OCI-LY1 (cell line): ENCODE results near the gene GABBR2.

Experiments used
- H2AFZ ChIP-seq: fragments of 200-600 bp; sonication (generic), shearing (Covaris generic); 2 replicates; pipeline ENCODE4 v1.6.0; 2014; ENCODE audit warnings: antibody characterized with exemption, mild to moderate bottlenecking, low read length
- H3F3A ChIP-seq: fragments of 200-600 bp; sonication (generic), shearing (Covaris generic); 2 replicates; pipeline ENCODE4 v1.6.0; 2014; ENCODE audit warnings: mild to moderate bottlenecking, antibody characterized with exemption, low read length, moderate library complexity; ENCODE audit not compliant: insufficient read depth
- H3K27ac ChIP-seq: fragments of 200-600 bp; sonication (generic); 2 replicates; pipeline ENCODE4 v1.5.1; 2014; ENCODE audit warnings: low read length, mixed run types, mild to moderate bottlenecking, low read depth; ENCODE audit not compliant: poor library complexity, severe bottlenecking
- H3K27me3 ChIP-seq: fragments of 200-600 bp; sonication (generic); 2 replicates; pipeline ENCODE4 v1.6.0; 2014; ENCODE audit warnings: antibody characterized with exemption, mild to moderate bottlenecking, low read length, moderate library complexity; ENCODE audit not compliant: insufficient read depth
- H3K36me3 ChIP-seq: fragments of 200-600 bp; sonication (generic); 2 replicates; pipeline ENCODE4 v1.6.1; 2014; ENCODE audit warnings: mild to moderate bottlenecking, antibody characterized with exemption, low read length, moderate library complexity, mixed read lengths; ENCODE audit not compliant: insufficient read depth
- H3K4me1 ChIP-seq: fragments of 200-600 bp; sonication (generic); 2 replicates; pipeline ENCODE4 v1.5.1; 2014; ENCODE audit warnings: mild to moderate bottlenecking, low read length, moderate library complexity; ENCODE audit not compliant: insufficient read depth, severe bottlenecking
- H3K4me2 ChIP-seq: fragments of 200-600 bp; sonication (generic), shearing (Covaris generic); 2 replicates; pipeline ENCODE4 v1.6.1; 2014; ENCODE audit warnings: low read length
- H3K4me3 ChIP-seq: fragments of 200-600 bp; sonication (generic); 2 replicates; pipeline ENCODE4 v1.5.1; 2014; ENCODE audit warnings: low read length, low read depth, mild to moderate bottlenecking, mixed read lengths; ENCODE audit not compliant: poor library complexity, severe bottlenecking
- H3K79me2 ChIP-seq: fragments of 200-600 bp; shearing (Covaris generic); 2 replicates; pipeline ENCODE4 v1.6.1; 2016; ENCODE audit warnings: mixed run types, low read length, mixed read lengths; ENCODE audit not compliant: insufficient read depth
- H3K9ac ChIP-seq: fragments of 200-600 bp; sonication (generic), shearing (Covaris generic); 2 replicates; pipeline ENCODE4 v1.6.1; 2014; ENCODE audit warnings: mild to moderate bottlenecking, low read length, mixed read lengths
- H3K9me2 ChIP-seq: fragments of 200-600 bp; sonication (generic), shearing (Covaris generic); 2 replicates; pipeline ENCODE4 v1.6.1; 2014; ENCODE audit warnings: low read depth, mild to moderate bottlenecking, low read length, mixed read lengths
- H3K9me3 ChIP-seq: fragments of 200-600 bp; shearing (Covaris generic); 2 replicates; pipeline ENCODE4 v1.6.1; 2014; ENCODE audit warnings: low read length, mixed read lengths
- H4K20me1 ChIP-seq: fragments of 200-600 bp; sonication (generic), shearing (Covaris generic); 2 replicates; pipeline ENCODE4 v1.6.0; 2016; ENCODE audit warnings: mild to moderate bottlenecking, low read length; ENCODE audit not compliant: insufficient read depth
- CTCF ChIP-seq: fragments of 200-600 bp; sonication (generic), shearing (Covaris generic); IDR thresholded peaks from 2 replicates; pipeline ENCODE4 v1.5.1; 2017; ENCODE audit warnings: mild to moderate bottlenecking, antibody characterized with exemption, low read length, moderate library complexity, mixed read lengths
- EZH2 ChIP-seq: fragments of 200-600 bp; sonication (generic), shearing (Covaris generic); IDR thresholded peaks from 2 replicates; pipeline ENCODE4 v1.8.0; 2017; ENCODE audit warnings: borderline replicate concordance, mixed run types, mild to moderate bottlenecking, antibody characterized with exemption, low read length, moderate library complexity, mixed read lengths

GABBR2 gene

GRCh38 chr9:98728500-98728899 is 19.8 kb upstream of the GABBR2 start:
- H3K4me1 ChIP-seq: peaks cover 11% of the 10 kb centered on the region
- H3K9me3 ChIP-seq: no peaks in the 10 kb centered on the region
- H3K27ac ChIP-seq: no peak overlapping the region

GRCh38 chr9:98727428-98727827 is 18.7 kb upstream of the GABBR2 start:
- H3K9me3 ChIP-seq: no peaks in the 10 kb centered on the region
- H3K79me2 ChIP-seq: no peaks in the 10 kb centered on the region
- no peak overlapping the region for H3K4me3 ChIP-seq
- no peak overlapping the region for H3K9ac ChIP-seq
- H3K27me3 ChIP-seq: no peaks in the 10 kb centered on the region; the same call in 1 of the 2 replicates
- no peak overlapping the region for H3K4me2 ChIP-seq
- no peaks in the 10 kb centered on the region for H3K36me3 ChIP-seq
- no peaks in the 10 kb centered on the region for H4K20me1 ChIP-seq
- peaks cover 11% of the 10 kb centered on the region for H3K4me1 ChIP-seq
- H3K27ac ChIP-seq: no peak overlapping the region
- no peak for TF ChIP-seq CTCF
- TF ChIP-seq EZH2: no peak
- no peaks in the 10 kb centered on the region for H3K9me2 ChIP-seq
- H3F3A ChIP-seq: no peaks in the 10 kb centered on the region
- H2AFZ ChIP-seq: no peak overlapping the region

More at GRCh38 chr9:98728500-98728899, 19.8 kb upstream of the GABBR2 start:
- H3K4me2 ChIP-seq: no peak overlapping the region
- H3K79me2 ChIP-seq: no peaks in the 10 kb centered on the region
- no peaks in the 10 kb centered on the region for H3K36me3 ChIP-seq
- no peaks in the 10 kb centered on the region for H3K27me3 ChIP-seq
- H3K9me2 ChIP-seq: no peaks in the 10 kb centered on the region
- no peak overlapping the region for H3K4me3 ChIP-seq
- H2AFZ ChIP-seq: no peak overlapping the region
- no peaks in the 10 kb centered on the region for H3F3A ChIP-seq
- no peak overlapping the region for H3K9ac ChIP-seq
- no peaks in the 10 kb centered on the region for H4K20me1 ChIP-seq
- no peak for TF ChIP-seq EZH2
- TF ChIP-seq CTCF: no peak

GRCh38 chr9:98726735-98727134 is 18.0 kb upstream of the GABBR2 start:
- Histone ChIP-seq H4K20me1 (no peaks in the 10 kb centered on the region), H3K9ac (no peak overlapping the region), H3K36me3 (no peaks in the 10 kb centered on the region), H3K27me3 (no peaks in the 10 kb centered on the region; the same call in 1 of the 2 replicates), H3K9me2 (no peaks in the 10 kb centered on the region), H3K27ac (no peak overlapping the region), H3K4me1 (peaks cover 11% of the 10 kb centered on the region), H2AFZ (no peak overlapping the region), H3K4me3 (no peak overlapping the region), H3K79me2 (no peaks in the 10 kb centered on the region), H3K9me3 (no peaks in the 10 kb centered on the region), H3F3A (no peaks in the 10 kb centered on the region), H3K4me2 (no peak overlapping the region)
- no peak for TF ChIP-seq EZH2
- no peak for TF ChIP-seq CTCF
